T-helper 9 cell (primary cell): ENCODE measurements around the gene SPATA12.

Source experiments
- DNase-seq: peaks from one replicate; pipeline ENCODE4 v3.0.0-alpha.2; 2020

SPATA12 gene

GRCh38 chr3:57120451-57121174 lies 60.1 kb downstream of the SPATA12 start:
- DNase-seq: no peak
